ENCODE results near the gene TUBB6. TPM values are rescaled to one million over a fixed set of nuclear protein-coding genes. Genes with fewer than 3 reads are reported as not detected.

Gene TUBB6
- polyA plus RNA-seq, 1 donor from 2014 or later: 3.8 TPM

DNA sequence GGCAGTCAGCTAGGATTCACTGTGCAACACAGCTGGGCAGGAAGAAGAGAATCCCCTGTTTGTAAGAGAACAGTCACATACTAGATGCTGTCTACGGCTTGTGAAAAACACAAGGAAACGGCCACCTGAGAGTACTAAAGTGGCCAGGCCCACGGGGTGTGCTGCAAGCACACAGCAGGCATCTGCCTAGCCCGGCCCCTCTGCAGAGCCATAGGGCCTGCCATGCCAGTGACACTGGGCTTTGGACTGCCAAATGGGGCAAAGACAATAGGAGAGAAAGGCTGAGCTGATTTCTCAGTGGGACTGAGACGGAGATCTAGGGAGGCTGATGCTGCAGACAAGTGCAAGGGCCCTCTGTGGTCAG is 10.3 kb downstream of the TUBB6 start:
- Histone ChIP-seq H2AFZ (ENCODE audit: low read depth, low read length) (no peak overlapping the region), H3K27me3 (ENCODE audit: insufficient read depth, low read depth, low read length) (no peaks in the 10 kb centered on the region), H3K79me2 (replicated peaks; ENCODE audit: insufficient read depth, low read length) (no peaks in the 10 kb centered on the region), H3K4me3 (ENCODE audit: low read length) (no peak overlapping the region), H3K9me2 (ENCODE audit: insufficient read depth, low read length) (no peaks in the 10 kb centered on the region), H3K36me3 (ENCODE audit: insufficient read depth, low read length) (no peaks in the 10 kb centered on the region), H3K4me2 (ENCODE audit: low read length) (no peak overlapping the region), H3K27ac (ENCODE audit: low read length) (no peak overlapping the region), H3K9me3 (ENCODE audit: low read length) (no peaks in the 10 kb centered on the region), H4K20me1 (ENCODE audit: insufficient read depth) (no peaks in the 10 kb centered on the region), H3F3A (ENCODE audit: insufficient read depth, low read length, poor library complexity, severe bottlenecking) (no peaks in the 10 kb centered on the region), H3K9ac (ENCODE audit: low read length) (no peak overlapping the region)
- TF ChIP-seq EZH2 (IDR thresholded peaks at IDR 0.05; ENCODE audit: borderline replicate concordance, insufficient read depth, low read length, poor library complexity, severe bottlenecking) (no peak), EP300 (conservative IDR thresholded peaks at IDR 0.05; ENCODE audit: poor library complexity, severe bottlenecking) (no peak), SMC3 (conservative IDR thresholded peaks at IDR 0.05; ENCODE audit: poor library complexity) (no peak), RAD21 (conservative IDR thresholded peaks at IDR 0.05) (no peak), MXI1 (conservative IDR thresholded peaks at IDR 0.05; ENCODE audit: poor library complexity, severe bottlenecking) (no peak)
- TF ChIP-seq, protein P1, sequence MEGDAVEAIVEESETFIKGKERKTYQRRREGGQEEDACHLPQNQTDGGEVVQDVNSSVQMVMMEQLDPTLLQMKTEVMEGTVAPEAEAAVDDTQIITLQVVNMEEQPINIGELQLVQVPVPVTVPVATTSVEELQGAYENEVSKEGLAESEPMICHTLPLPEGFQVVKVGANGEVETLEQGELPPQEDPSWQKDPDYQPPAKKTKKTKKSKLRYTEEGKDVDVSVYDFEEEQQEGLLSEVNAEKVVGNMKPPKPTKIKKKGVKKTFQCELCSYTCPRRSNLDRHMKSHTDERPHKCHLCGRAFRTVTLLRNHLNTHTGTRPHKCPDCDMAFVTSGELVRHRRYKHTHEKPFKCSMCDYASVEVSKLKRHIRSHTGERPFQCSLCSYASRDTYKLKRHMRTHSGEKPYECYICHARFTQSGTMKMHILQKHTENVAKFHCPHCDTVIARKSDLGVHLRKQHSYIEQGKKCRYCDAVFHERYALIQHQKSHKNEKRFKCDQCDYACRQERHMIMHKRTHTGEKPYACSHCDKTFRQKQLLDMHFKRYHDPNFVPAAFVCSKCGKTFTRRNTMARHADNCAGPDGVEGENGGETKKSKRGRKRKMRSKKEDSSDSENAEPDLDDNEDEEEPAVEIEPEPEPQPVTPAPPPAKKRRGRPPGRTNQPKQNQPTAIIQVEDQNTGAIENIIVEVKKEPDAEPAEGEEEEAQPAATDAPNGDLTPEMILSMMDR (IDR thresholded peaks at IDR 0.05; ENCODE audit: poor library complexity, severe bottlenecking): no peak

- Histone ChIP-seq H3K27ac (ENCODE audit: low read length) (no peak overlapping the region), H4K20me1 (ENCODE audit: insufficient read depth) (no peaks in the 10 kb centered on the region), H3F3A (ENCODE audit: insufficient read depth, low read length, poor library complexity, severe bottlenecking) (no peaks in the 10 kb centered on the region), H3K9me2 (ENCODE audit: insufficient read depth, low read length) (no peaks in the 10 kb centered on the region), H3K9me3 (ENCODE audit: low read length) (no peaks in the 10 kb centered on the region), H3K4me2 (ENCODE audit: low read length) (no peak overlapping the region), H3K36me3 (ENCODE audit: insufficient read depth, low read length) (no peaks in the 10 kb centered on the region), H3K79me2 (replicated peaks; ENCODE audit: insufficient read depth, low read length) (no peaks in the 10 kb centered on the region), H2AFZ (ENCODE audit: low read depth, low read length) (no peak overlapping the region), H3K9ac (ENCODE audit: low read length) (no peak overlapping the region), H3K4me3 (ENCODE audit: low read length) (no peak overlapping the region), H3K27me3 (ENCODE audit: insufficient read depth, low read depth, low read length) (no peaks in the 10 kb centered on the region)
- no peak for TF ChIP-seq EP300 (conservative IDR thresholded peaks at IDR 0.05; ENCODE audit: poor library complexity, severe bottlenecking)
- TF ChIP-seq MXI1 (conservative IDR thresholded peaks at IDR 0.05; ENCODE audit: poor library complexity, severe bottlenecking): no peak
- TF ChIP-seq, protein P2, sequence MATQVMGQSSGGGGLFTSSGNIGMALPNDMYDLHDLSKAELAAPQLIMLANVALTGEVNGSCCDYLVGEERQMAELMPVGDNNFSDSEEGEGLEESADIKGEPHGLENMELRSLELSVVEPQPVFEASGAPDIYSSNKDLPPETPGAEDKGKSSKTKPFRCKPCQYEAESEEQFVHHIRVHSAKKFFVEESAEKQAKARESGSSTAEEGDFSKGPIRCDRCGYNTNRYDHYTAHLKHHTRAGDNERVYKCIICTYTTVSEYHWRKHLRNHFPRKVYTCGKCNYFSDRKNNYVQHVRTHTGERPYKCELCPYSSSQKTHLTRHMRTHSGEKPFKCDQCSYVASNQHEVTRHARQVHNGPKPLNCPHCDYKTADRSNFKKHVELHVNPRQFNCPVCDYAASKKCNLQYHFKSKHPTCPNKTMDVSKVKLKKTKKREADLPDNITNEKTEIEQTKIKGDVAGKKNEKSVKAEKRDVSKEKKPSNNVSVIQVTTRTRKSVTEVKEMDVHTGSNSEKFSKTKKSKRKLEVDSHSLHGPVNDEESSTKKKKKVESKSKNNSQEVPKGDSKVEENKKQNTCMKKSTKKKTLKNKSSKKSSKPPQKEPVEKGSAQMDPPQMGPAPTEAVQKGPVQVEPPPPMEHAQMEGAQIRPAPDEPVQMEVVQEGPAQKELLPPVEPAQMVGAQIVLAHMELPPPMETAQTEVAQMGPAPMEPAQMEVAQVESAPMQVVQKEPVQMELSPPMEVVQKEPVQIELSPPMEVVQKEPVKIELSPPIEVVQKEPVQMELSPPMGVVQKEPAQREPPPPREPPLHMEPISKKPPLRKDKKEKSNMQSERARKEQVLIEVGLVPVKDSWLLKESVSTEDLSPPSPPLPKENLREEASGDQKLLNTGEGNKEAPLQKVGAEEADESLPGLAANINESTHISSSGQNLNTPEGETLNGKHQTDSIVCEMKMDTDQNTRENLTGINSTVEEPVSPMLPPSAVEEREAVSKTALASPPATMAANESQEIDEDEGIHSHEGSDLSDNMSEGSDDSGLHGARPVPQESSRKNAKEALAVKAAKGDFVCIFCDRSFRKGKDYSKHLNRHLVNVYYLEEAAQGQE (IDR thresholded peaks at IDR 0.05; ENCODE audit: borderline replicate concordance): no peak
- TF ChIP-seq TAF1 (IDR thresholded peaks at IDR 0.05; ENCODE audit: low read depth): no peak
Measured at GRCh38 chr18:12318857-12319256, 10.8 kb downstream of the TUBB6 start.

GRCh38 chr18:12321333-12321732 is 13.3 kb downstream of the TUBB6 start:
- Histone ChIP-seq H3K27me3 (ENCODE audit: insufficient read depth, low read depth, low read length) (no peaks in the 10 kb centered on the region), H3K9ac (ENCODE audit: low read length) (no peak overlapping the region), H4K20me1 (ENCODE audit: insufficient read depth) (no peaks in the 10 kb centered on the region), H3K4me3 (ENCODE audit: low read length) (no peak overlapping the region), H3K9me2 (ENCODE audit: insufficient read depth, low read length) (no peaks in the 10 kb centered on the region), H3K4me2 (ENCODE audit: low read length) (no peak overlapping the region), H3K27ac (ENCODE audit: low read length) (no peak overlapping the region), H3K9me3 (ENCODE audit: low read length) (no peaks in the 10 kb centered on the region), H3F3A (ENCODE audit: insufficient read depth, low read length, poor library complexity, severe bottlenecking) (no peaks in the 10 kb centered on the region), H3K36me3 (ENCODE audit: insufficient read depth, low read length) (no peaks in the 10 kb centered on the region), H3K79me2 (replicated peaks; ENCODE audit: insufficient read depth, low read length) (no peaks in the 10 kb centered on the region), H2AFZ (ENCODE audit: low read depth, low read length) (no peak overlapping the region)
- TF ChIP-seq, protein P1 (IDR thresholded peaks at IDR 0.05; ENCODE audit: poor library complexity, severe bottlenecking): no peak
- TF ChIP-seq POLR2AphosphoS5 (IDR thresholded peaks at IDR 0.05) (no peak), MXI1 (conservative IDR thresholded peaks at IDR 0.05; ENCODE audit: poor library complexity, severe bottlenecking) (no peak), EZH2 (IDR thresholded peaks at IDR 0.05; ENCODE audit: borderline replicate concordance, insufficient read depth, low read length, poor library complexity, severe bottlenecking) (no peak), SMC3 (conservative IDR thresholded peaks at IDR 0.05; ENCODE audit: poor library complexity) (no peak), TAF1 (IDR thresholded peaks at IDR 0.05; ENCODE audit: low read depth) (no peak), RAD21 (conservative IDR thresholded peaks at IDR 0.05) (no peak), EP300 (conservative IDR thresholded peaks at IDR 0.05; ENCODE audit: poor library complexity, severe bottlenecking) (no peak)
- TF ChIP-seq, protein P2 (IDR thresholded peaks at IDR 0.05; ENCODE audit: borderline replicate concordance): no peak

Measured in neural cell (in vitro differentiated cells).